HG02623 (cell line): Measurements from ENCODE around the gene TSPAN18.

ENCODE experiments used
- ATAC-seq: cut with Tn5 transposase; IDR thresholded peaks from one replicate; pipeline ENCODE4 v1.9.1; 2021; ENCODE audit warnings: moderate library complexity; ENCODE audit not compliant: unreplicated experiment

Gene TSPAN18

DNA sequence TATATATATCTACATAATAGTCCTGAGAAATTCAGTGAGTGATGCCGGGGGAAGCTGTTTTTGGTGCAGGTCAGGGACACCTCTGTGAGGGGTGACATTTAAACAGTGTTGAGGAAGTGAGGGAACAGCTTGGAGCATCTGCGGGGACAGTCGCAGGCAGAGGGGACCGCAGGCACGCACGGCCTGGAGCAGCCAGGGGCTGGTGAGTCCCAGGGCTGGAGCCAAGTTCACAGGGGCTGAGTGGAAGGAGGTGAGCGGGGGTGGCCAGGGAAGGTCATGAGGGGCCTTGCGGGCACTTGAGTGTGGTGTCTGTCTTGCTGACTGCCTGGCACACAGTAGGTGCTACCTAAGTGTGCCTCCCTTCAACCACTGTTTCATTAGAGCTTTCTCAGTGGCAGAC is 65.4 kb downstream of the TSPAN18 start:
- ATAC-seq: no peak

DNA sequence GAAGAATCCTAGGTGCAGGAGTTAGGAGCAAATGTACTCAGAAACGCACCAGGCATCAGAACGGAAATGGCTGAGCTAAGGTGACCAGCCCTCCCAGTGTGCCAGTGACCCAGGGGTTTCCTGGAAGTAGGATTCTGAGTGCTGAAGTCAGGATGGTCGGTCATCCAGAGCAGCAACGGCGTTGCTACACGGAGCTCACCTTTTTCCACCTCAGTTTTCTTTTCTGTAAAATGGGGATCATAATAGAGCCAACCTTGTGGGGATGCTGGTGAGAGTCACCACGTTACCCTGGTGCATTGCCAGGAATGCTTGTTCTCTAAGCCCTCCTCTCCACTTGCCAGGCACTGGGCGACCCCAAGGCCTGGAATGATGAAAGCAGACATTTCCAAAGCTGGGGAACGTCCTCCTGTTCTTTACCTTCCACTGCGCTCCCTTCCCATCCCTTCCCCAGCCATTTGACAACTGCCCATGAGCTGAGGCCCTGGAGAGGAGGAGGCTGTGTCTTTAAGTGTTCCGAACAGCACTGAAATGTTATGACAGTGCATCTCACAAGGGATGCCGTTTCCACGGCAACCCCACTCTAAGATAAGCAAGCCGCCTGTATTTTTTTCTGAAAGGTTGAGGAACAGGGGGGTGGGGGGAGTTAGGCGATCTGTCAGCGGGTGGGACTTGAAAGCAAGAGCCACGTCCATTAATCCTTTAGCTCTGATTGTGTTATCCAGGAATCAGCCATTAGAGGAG is 66.8 kb downstream of the TSPAN18 start:
- no peak for ATAC-seq

GRCh38 chr11:44795803-44796535 is 69.2 kb downstream of the TSPAN18 start:
- no peak for ATAC-seq

GRCh38 chr11:44797051-44797450 is 70.3 kb downstream of the TSPAN18 start:
- ATAC-seq: no peak

- ATAC-seq: no peak
Observed at GRCh38 chr11:44797886-44798606, 71.3 kb downstream of the TSPAN18 start.

GRCh38 chr11:44798607-44798972 is 71.8 kb downstream of the TSPAN18 start:
- ATAC-seq: no peak

GRCh38 chr11:44799012-44799411 is 72.2 kb downstream of the TSPAN18 start:
- ATAC-seq: no peak

DNA sequence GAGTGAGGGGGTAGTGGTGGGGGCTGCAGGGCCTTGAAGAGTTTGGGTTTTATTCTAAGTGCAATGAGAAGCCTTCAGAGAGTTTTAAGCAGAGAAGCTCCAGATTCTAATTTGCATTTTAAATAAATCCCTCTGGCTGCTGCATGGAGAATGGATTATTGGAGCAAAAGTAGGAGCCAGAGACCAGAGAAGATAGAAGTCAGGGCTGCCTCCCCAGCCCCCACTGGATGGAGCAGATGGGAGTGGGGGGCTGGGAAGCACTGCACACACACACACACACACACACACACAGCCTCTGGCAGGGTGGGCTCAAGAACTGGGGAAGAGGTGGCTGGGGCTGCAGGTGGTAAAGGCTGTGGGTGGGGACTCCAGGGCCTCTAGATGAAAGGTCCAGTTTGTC is 75.6 kb downstream of the TSPAN18 start:
- no peak for ATAC-seq

- no peak for ATAC-seq
Observed at GRCh38 chr11:44803009-44803408, 76.2 kb downstream of the TSPAN18 start.

DNA sequence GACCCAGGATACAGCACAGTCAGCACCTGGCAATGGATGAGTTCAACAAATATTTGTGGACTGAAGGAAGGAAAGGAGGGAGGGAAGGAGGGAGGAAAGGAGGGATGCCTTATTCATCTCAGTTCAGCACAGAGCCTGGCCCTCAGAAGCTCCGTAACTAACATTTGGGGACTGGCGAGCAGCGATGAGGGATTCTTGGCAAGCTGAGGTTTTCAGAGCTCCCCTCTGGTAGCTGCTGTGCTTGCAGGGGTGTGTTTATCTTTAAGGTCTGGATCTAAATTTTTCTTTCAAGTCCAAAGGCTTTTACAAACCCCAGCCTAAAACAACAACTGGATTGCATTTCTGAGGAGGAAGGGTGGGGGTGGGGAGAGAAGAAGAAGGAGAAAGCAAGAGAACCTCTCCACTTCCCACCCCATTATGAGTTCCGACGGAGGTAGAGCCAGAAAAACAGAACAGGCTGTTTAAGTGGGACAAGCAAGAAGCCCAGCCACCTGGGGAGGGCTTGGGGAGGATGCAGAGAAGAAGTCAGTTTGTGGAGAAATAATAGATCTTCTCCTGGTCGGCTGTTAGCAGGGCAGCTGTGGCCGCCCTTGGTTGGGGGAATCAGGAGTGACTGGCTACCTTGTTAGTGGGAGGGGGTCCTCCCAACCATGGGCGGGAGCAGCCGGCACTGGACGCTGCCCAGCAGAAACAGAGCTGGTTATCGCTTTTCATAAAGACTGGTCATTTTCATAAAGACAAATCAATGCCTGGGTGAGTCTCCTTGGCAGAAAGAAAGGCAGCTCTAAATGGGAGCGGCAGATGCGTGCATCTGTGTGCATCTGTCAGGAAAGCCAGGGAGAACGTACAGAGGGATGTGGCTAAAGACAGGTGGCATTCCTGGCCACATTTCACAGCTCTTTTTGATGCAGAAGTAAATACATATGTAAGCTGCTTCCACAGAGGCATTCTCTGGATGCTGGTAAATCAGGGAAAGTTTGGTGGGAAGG is 78.0 kb downstream of the TSPAN18 start:
- no peak for ATAC-seq

DNA sequence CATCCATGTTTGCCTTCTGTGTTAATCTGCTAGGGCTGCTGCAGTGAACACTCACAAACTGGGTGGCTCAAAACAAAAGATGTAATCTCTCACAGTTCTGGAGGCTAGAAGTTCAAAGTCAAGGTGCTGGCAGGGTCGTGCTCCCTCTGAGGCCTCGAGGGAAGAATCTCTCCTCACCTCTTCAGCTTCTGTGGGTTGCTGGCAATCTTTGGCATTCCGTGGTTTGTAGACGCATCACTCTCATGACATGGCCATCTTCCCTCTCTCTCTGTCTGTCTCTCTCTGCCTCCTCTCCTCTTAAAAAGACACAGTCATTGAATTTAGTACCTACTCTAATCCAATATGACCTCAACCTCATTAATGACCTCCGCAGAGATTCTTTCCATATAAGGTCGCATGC is 78.8 kb downstream of the TSPAN18 start:
- no peak for ATAC-seq

GRCh38 chr11:44808053-44808753 is 81.4 kb downstream of the TSPAN18 start:
- ATAC-seq: no peak

GRCh38 chr11:44809283-44809682 is 82.5 kb downstream of the TSPAN18 start:
- ATAC-seq: no peak

- no peak for ATAC-seq
Observed at GRCh38 chr11:44811841-44812448, 85.2 kb downstream of the TSPAN18 start.

DNA sequence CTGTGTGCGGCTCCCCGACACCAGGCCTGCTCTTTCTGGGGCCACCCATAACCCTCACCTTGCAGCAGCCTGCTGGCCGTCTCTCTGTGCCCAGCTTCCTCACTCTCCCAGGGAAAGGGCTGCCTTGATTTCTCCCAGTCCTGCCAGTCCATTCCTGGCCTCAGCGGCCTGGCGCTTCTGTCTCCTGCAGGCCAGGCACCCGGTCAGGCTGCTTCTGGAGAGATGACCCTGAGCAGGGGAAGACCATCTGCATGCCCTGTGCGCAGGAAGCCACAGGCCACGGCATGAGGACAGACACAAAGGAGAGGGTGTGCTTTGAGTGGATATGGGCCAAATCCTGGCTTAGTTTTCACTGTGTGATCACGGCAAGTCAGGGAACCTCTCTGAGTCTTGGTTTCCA is 86.2 kb downstream of the TSPAN18 start:
- ATAC-seq: no peak

DNA sequence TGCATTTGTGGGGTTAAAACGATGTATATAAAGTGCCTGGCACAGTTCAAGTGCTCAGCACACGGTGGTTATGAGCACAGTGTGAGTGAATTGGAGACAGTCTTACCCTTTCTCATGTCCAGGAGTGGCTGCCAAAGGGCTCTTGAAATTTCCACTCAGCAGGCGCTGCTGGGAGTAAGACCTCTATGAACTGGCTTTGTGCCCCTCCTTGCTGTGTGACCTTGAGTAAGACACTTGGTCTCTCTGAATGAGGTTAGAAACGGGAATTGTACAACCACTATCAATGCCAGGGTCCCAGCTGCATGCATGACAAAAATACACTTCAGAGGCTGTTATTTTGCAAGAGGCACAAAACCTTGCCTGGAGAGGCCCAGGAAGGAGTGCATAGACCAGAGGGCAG is 86.6 kb downstream of the TSPAN18 start:
- ATAC-seq: no peak

DNA sequence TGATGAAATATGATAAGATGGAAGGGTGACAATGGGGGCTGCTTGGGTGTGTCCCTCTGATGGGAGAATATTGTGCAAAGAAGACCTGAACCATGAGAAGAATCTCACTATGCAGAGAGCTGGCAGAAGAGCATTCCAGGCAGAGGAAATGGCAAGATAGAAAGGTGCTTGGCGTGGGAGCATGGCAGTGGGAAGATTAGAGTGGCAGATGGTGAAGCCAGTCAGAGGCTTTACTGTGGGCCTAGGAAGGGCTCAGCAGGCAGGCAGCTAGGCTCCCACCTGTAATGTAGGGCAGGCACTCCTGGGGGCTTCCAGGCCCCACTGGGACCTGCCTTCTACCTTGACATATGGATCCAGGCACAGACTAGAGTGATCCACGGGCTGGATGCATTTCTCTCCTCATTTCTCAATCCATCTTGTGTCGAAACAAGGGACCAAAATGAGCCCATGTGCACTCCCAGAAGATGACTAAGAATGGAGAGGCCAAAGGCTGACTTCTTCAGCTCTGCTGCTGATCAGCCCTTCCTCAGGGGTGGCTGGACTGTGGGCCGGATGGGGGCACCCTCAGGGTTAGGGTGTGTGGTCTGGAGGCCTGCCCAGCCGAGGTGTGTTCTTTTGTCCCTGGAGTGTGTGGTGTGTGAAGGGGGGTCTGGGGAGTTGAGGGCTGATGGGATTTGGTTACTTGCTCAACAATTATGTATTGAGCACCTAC is 88.3 kb downstream of the TSPAN18 start:
- no peak for ATAC-seq

DNA sequence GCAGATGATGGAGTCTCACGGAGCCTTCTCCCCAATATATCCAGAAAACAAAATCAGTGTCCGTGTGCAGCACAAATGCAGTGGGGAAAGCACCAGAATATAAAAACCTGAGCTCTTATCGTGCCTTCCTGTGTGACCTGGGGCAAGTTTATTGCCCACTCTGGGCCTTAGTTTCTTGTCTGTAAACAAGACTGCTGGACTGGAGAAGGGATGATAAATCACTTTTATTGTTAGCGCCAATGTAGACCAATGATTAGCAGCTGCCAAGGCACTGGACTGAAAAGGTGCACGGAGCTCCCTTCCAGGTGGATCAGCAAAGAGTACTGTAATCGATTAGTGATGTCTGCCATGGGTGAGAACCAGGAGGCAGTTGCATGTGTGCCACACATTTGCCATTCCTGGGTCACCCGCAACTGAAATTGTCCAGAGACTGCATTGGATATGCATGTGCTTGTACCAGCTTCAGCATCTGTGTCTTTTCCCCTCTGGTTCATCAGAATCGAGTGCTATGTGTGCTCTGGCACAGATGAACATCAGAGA is 89.2 kb downstream of the TSPAN18 start:
- no peak for ATAC-seq

DNA sequence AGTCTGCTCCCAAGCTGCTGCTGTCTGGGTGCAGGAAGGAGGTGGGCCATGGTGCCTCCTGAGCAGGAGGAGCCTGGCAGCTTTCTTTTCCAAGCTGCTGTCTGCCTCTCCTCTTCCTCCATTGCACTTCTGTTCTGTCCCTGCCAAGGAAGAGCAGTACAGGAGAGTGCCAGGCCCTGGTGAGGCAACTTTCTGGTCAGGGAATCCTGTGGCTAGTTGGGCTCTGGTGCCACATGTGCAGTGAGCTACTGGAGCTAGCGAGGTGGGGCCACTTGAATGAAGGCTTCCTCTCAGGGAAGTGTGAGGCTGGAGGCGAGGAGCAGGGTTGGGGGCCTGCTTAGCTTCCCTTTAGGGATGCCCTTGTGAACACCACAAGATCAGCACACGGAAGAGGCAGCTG is 90.0 kb downstream of the TSPAN18 start:
- ATAC-seq: no peak
